ENCODE data around the gene BOD1.
A peak's percentile ranks its signal among the peaks of the same experiment; 100 is the strongest.

The BOD1 gene

GRCh38 chr5:173616577-173617118 is at the start of gene BOD1:
Gene BOD1, minus strand, starts transcription at chr5:173616650. Its CDS starts 214 bp downstream, at chr5:173616436.
- DNase-seq = peak; percentile 91
- peak; percentile 98 for ATAC-seq

GRCh38 chr5:173665326-173665725 is 48.9 kb upstream of the BOD1 start:
- ATAC-seq = no peak

GRCh38 chr5:173664154-173664526 is 47.7 kb upstream of the BOD1 start:
- no peak for ATAC-seq
- DNase-seq = no peak

More at GRCh38 chr5:173665326-173665725, 48.9 kb upstream of the BOD1 start:
- no peak for DNase-seq

- no peak for ATAC-seq
- no peak for DNase-seq
These were observed 47.1 kb upstream of the BOD1 start for GRCh38 chr5:173663352-173664153.

- ATAC-seq (no peak), DNase-seq (no peak)
These were observed 46.3 kb upstream of the BOD1 start for GRCh38 chr5:173662581-173663351.

GRCh38 chr5:173660481-173661280 is 44.2 kb upstream of the BOD1 start:
- ATAC-seq (no peak), DNase-seq (no peak)

- ATAC-seq = no peak
- no peak for DNase-seq
These were observed 43.0 kb upstream of the BOD1 start for GRCh38 chr5:173659423-173659822.

- DNase-seq = no peak
- no peak for ATAC-seq
These were observed 41.4 kb upstream of the BOD1 start for GRCh38 chr5:173657741-173658356.

- no peak for ATAC-seq
- no peak for DNase-seq
These were observed 38.8 kb upstream of the BOD1 start for GRCh38 chr5:173655196-173655797.

GRCh38 chr5:173653822-173654523 is 37.5 kb upstream of the BOD1 start:
- DNase-seq (no peak), ATAC-seq (no peak)

GRCh38 chr5:173648308-173648866 is 31.9 kb upstream of the BOD1 start:
- ATAC-seq = no peak
- no peak for DNase-seq

GRCh38 chr5:173646692-173647091 is 30.2 kb upstream of the BOD1 start:
- ATAC-seq = no peak

GRCh38 chr5:173645890-173646574 is 29.6 kb upstream of the BOD1 start:
- no peak for ATAC-seq
- DNase-seq = no peak

More at GRCh38 chr5:173646692-173647091, 30.2 kb upstream of the BOD1 start:
- DNase-seq = no peak

GRCh38 chr5:173645437-173645807 is 29.0 kb upstream of the BOD1 start:
- DNase-seq = no peak
- ATAC-seq = no peak

- ATAC-seq = no peak
- DNase-seq = no peak
These were observed 28.4 kb upstream of the BOD1 start for GRCh38 chr5:173644673-173645436.

GRCh38 chr5:173643964-173644363 is 27.5 kb upstream of the BOD1 start:
- DNase-seq (no peak), ATAC-seq (no peak)

- DNase-seq = no peak
- no peak for ATAC-seq
These were observed 26.5 kb upstream of the BOD1 start for GRCh38 chr5:173642895-173643481.

- no peak for DNase-seq
- no peak for ATAC-seq
These were observed 25.9 kb upstream of the BOD1 start for GRCh38 chr5:173642191-173642816.
